ENCODE results near the gene GOLGA8R.
"Not testable (repeated sequence)": the region's sequence is repeated elsewhere in the genome, so short reads cannot be mapped to it uniquely, and the experiment has no call there.

GRCh38 chr15:30463849-30464248 lies 49.8 kb upstream of the GOLGA8R start:
- TF ChIP-seq, protein P1, sequence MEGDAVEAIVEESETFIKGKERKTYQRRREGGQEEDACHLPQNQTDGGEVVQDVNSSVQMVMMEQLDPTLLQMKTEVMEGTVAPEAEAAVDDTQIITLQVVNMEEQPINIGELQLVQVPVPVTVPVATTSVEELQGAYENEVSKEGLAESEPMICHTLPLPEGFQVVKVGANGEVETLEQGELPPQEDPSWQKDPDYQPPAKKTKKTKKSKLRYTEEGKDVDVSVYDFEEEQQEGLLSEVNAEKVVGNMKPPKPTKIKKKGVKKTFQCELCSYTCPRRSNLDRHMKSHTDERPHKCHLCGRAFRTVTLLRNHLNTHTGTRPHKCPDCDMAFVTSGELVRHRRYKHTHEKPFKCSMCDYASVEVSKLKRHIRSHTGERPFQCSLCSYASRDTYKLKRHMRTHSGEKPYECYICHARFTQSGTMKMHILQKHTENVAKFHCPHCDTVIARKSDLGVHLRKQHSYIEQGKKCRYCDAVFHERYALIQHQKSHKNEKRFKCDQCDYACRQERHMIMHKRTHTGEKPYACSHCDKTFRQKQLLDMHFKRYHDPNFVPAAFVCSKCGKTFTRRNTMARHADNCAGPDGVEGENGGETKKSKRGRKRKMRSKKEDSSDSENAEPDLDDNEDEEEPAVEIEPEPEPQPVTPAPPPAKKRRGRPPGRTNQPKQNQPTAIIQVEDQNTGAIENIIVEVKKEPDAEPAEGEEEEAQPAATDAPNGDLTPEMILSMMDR (IDR thresholded peaks at IDR 0.05; ENCODE audit: insufficient read depth, low read depth, low read length): not testable (repeated sequence)
- not testable (repeated sequence) for TF ChIP-seq EZH2 (IDR thresholded peaks at IDR 0.05; ENCODE audit: insufficient read depth, low read length)

Data from astrocyte (in vitro differentiated cells and primary cell).